ENCODE measurements around the gene SMPD3.

Gene SMPD3

GRCh38 chr16:68403704-68404103 is 44.6 kb downstream of the SMPD3 start:
- DNase-seq (ENCODE audit: low read depth) = no peak

DNA sequence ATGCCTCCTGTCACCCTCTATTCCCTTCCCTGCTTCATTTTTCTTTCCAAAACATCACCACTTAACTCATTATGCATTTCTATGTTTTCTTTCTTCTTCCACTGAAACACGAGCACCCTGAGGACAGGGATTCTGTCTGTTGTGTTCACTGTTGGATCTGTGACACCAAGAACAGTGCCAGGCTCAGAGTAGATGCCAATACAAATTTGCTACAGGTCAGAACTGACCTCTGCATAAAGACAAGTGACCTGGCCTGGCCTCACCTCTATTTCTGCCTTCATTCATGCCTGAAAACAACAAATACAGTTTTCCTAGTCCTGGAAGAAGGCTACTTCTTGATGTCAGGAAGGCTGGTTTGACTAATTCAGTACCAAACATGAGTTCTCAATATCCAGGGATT is 45.1 kb downstream of the SMPD3 start:
- DNase-seq (ENCODE audit: low read depth) = no peak

- DNase-seq (ENCODE audit: low read depth) = no peak
These were observed 45.6 kb downstream of the SMPD3 start for GRCh38 chr16:68402748-68403040.

- DNase-seq (ENCODE audit: low read depth) = peak; percentile 71
These were observed 46.2 kb downstream of the SMPD3 start for GRCh38 chr16:68401871-68402747.

DNA sequence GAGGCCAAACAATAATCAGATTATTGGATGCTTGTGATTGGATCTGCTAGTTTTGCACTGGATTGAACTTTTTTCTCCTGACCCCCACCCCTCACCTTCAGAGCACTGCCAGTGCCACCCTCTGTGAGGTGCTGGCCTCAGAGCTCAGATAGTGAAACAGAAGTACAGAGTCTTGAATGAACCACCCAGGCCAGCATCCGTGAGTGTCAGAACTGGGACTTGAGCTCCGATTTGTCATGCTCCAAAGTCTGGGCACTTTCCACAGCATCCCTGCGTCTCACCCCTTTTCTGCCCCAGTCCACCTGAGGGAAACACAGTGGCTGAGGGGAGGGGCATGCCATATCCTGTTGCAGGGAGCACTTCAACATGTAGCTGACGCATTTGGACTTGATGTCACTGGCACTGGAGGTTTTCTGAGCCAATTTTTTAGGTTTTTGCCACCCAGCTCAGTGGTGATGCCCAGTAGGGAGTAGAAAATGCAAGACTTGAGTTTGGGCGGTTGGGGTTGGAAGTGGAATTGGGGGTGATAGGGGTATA is 47.3 kb downstream of the SMPD3 start:
- no peak for DNase-seq (ENCODE audit: low read depth)

DNA sequence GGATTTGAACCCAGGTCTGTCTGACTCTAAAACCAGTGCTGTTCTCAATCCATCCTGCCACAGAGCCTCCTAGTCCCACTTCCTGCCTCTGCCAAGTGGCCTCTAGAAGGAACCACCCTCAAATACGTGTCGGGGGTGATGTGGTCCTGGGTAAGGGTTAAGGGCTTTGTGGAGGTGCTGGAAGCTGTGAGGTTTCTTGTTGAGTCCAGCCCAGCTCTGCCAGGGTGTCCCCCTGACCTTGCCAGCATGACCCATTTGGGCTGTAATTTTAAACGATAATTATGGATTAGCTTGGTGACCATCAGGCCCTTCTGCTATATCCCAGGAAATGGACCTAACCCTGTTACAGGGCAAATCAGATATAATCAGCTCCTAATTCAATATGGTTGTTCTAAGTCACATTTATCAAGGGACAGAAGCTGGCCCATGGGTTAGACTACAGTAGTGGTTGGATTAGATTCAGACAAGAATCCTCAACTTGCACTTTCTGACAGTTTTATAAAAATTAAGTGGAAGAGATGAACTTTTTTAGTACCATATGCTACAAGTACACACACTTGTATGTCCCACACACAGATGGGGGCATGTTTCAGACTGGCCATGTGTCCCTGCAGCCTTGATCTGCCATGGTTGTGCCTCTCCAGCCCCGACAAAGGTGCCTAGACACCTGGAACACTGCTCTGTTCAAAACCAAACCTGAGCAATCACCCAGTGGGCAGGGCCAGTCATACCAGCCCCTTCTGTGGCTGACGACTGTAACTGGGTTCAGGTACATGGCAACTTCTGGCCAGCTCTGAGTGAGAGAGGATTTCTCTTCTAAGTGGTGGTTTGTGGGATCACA is 48.0 kb downstream of the SMPD3 start:
- no peak for DNase-seq (ENCODE audit: low read depth)

DNA sequence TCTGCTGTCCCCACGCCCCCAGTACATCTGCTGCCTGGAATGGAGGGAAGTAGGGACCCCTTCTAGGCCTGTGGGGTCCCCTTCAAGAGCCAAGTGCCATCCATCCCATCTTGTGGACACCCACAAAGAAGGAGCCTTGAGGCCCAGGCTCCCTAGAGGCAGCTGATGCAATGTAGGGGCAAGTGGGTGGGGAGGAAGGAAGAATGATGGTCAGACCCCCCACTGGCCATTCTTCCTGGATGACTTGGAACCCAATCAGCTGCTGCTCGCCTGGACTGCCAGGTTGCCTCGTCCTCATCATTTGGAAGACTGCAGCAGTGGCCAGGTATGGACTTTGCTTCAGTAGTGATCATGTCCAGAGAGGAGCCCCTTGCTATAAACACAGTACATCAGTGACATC is 48.9 kb downstream of the SMPD3 start:
- no peak for DNase-seq (ENCODE audit: low read depth)

DNA sequence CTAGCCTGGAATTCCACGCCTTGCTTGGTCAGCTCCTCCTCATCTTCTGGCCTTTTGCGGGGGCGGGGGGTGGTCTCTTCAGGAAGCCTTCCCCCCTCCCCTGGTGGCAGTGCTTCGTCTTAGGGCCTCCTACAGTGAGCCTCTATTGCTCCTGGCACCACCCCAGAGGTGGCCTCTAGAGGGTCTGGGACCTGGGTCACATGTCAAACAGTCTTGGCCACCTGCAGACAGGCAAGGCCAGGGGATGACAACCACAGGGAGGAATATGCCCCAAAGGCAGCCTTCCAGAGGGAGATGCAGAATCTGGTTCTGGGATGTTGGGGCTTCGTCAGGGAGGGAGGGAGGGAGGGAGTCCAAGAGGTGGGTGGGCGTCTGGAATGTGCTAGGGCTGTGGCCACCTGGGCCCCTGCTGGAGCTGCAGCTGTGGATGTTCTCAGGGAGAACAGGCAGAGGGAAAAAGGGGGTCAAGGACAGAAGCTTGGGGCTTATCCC is 50.6 kb downstream of the SMPD3 start:
- DNase-seq (ENCODE audit: low read depth) = no peak

- peak; percentile 42 for DNase-seq (ENCODE audit: low read depth)
These were observed 51.8 kb downstream of the SMPD3 start for GRCh38 chr16:68396481-68396880.

DNA sequence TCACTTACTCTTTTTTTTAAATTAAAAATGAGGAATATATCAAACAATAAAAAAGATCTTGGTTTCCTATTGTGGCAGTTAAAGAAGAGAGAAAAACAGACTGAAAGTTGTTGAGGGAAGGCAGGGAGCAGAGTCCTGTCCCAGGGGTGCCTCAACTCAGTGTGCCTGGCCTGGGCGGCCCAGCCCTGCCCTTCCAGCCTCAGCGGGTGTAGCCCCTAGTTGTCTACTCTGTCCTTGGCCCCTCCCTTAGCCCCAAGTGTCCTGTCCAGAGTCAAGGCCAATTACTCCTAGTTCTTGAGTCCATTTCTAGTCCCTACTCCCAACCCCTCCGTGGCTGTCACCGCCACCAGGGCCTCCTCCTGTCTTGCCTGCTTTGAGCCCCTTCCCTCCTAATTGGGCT is 52.5 kb downstream of the SMPD3 start:
- DNase-seq (ENCODE audit: low read depth) = no peak

- DNase-seq (ENCODE audit: low read depth) = no peak
These were observed 53.0 kb downstream of the SMPD3 start for GRCh38 chr16:68395167-68395786.

DNA sequence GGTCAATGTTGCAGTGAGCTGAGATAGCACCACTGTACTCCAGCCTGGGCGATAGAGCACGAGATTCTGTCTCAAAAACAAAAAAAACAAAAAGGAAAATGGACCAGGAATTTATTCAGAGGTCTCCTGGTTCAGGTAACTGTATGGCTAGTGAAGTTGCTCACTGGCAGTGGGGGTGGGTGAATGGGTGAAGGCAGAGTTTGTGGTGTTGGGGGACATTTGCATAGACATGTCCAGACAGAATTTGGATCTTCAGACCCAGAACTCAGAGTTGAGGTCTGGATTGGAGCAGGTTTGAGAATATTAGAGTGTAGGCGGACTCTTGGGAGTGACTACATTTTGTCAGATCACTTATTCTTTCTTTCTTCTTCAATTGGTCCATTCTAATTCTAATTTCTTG is 55.0 kb downstream of the SMPD3 start:
- no peak for DNase-seq (ENCODE audit: low read depth)

DNA sequence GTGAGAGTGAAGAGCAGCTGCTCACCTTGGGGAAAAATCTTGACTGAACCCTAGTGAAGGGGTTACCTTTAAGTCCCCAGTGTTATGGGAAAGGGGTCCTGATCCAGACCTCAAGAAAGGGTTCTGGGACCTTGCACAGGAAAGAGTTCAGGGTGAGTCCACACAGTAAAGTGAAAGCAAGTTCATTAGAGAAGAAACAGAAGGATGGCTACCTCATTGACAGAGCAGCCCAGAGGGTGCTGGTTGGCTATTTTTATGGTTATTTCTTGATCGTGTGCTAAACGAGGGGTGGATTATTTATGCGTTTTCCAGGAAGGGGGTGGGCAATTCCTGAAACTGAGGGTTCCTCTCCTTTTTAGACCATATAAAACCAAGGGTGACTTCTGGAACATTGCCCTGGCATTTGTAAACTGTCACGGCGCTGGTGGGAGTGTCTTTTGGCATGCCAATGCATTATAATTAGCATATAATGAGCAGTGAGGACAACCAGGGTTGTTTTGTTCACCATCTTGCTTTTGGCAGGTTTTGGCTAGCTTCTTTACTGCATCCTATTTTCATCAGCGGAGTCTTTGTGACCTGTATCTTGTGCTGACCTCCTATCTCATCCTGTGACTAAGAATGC is 58.4 kb downstream of the SMPD3 start:
- no peak for DNase-seq (ENCODE audit: low read depth)

DNA sequence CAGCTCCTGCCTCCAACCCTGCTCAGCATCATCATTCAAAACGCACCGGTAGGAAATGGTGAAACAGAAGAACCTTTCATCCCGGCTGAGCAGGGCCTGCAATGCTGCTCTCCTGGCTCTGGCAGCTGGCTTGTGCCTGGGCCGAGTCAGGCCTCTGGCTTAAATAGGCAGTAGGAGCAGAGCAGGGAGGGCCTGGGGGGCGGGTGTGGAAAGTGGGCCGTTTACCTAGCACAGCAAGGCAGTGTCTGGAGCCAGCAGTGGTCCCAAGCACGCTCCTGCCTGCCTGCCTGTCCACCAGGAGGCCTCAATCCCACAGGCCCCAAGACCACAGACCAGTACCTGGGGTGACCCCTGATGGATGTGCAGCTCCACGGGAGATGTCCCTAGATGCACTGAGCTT is 59.3 kb downstream of the SMPD3 start:
- DNase-seq (ENCODE audit: low read depth) = no peak

GRCh38 chr16:68388124-68388523 is 60.2 kb downstream of the SMPD3 start:
- no peak for DNase-seq (ENCODE audit: low read depth)

- no peak for DNase-seq (ENCODE audit: low read depth)
These were observed 61.0 kb downstream of the SMPD3 start for GRCh38 chr16:68387301-68387700.

DNA sequence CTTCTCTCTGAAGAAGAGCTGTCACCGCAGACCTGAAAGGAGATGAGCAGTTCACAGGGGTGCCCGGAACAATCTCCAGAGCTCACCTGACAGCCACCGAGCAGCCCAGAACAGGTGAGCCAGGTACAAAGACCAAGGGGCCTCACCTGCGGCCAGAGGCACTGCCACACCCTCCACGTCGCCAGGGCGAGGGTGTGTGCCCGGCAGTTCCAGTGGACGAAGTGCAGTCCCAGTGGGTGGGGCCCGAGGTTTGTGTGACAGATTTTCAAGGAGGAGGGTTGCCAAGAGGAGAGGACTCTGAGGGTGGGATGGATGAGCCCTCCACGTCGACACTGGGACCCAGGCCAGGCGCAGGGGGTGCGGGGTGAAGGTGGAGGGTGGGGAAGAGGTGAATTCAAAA is 61.7 kb downstream of the SMPD3 start:
- no peak for DNase-seq (ENCODE audit: low read depth)

GRCh38 chr16:68385371-68385770 is 62.9 kb downstream of the SMPD3 start:
- no peak for DNase-seq (ENCODE audit: low read depth)

DNA sequence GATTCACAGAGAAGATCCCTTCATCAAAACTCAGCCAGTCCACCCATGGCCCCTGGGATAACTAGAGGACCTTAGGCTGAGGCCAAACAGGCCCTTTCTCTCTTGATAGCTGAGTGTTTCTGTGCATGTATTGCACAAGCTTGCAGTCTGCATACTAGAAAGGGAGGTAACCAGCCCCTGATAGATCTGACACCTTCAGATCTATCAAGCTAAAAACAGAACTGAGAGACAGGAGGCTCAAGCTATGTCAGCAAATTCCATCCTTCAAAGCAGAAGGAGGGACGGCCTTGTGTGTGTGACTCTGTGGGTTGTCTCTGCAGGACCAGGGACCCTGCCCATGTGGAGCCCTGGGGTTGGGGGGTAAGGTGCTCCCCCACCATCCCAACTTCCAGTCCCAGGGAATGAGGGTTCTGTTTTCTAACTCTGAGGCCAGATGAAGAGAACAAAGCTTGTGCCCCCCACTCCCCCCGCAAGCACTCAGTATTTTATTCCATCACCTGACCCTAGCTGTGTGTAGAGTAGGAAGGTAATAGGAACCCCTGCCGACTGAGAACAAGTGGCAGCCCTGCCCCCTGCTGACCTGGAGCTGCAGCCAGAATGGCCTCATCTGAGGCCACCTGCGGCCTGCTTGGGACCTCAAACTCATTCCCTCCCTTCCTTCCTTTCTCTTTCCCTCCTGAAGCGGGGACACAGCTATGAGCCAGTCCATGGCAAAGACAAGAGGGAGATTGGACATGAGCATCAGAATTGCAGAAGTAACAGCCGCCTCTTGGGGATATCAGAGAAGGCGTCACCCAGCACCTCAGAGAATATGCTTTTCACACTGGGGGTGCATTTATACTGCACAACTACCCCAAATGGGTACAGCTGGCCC is 63.8 kb downstream of the SMPD3 start:
- no peak for DNase-seq (ENCODE audit: low read depth)

- DNase-seq (ENCODE audit: low read depth) = no peak
These were observed 64.5 kb downstream of the SMPD3 start for GRCh38 chr16:68383858-68384257.

DNA sequence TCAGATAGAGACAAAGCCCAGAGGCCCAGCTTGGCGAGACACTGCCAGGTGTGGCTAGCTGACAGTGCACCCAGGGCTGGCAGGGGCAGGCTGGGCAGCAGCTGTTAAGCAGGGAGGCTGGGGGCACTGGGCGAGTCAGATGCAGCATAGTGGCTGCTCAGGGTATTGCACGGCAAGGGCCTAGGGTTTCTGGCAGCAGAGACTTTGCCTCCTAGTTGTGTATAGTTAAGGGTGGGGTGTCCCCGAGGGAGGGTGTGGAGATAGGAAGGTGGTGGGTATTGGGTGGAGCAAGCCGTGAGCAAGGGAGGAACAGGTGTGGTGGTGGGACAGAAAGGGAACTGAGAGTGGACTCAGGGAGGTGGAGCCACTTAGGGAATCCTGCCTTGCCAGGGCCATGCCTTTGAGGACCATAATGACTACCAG is 66.0 kb downstream of the SMPD3 start:
- DNase-seq (ENCODE audit: low read depth) = no peak

All from amniotic epithelial cell (primary cell).